HG03280 (cell line): ENCODE data around the gene ZNF829.

ENCODE experiments used
- ATAC-seq: cut with Tn5 transposase; IDR thresholded peaks from one replicate; pipeline ENCODE4 v1.9.1; 2021; ENCODE audit warnings: mild to moderate bottlenecking, moderate library complexity; ENCODE audit not compliant: unreplicated experiment

ZNF829 gene

DNA sequence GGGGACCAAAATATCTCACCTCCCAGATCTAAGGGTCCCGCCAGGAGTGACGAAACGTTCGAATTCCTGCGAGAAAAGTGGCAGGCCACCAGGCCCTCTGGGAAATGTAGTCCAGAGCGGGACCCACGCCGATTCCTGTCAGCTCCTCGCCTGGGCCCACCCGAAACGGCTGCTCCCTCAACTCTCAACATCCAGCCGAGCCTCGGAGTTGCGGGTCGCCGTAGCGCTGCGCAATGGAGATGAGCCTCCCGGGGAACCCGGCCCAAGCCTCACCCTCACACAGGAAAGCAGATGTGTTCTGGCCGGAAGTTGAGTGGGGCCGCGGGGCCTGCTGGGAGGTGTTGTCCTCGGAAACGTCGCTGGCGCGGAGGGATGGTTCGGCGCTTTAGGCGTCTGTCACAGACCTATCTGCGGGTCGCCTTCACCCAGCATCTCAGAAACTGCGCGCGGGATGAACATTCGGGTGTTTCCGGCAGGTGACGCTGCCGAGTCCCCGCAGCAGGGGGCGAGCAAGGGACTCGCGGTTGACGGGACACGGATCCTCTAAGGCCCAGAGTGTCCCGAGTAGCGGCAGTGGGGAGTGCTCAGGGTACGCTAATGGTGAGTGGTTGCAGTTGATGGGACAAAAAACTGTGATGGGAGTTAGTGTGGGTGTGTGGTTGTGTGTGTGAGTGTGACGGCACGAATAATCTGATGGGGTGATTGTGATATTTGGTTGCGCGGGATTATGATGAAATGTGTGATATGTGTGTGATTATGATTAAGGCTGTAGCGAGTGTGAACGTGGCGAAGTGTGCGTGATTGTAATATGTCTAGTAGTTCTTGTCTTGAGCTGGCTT lies at the start of gene ZNF829, which contains the start of gene ZNF568:
Gene ZNF829 (minus strand): TSS at position 300 of the 839 bp plus-strand sequence. CDS start 1,124 bp downstream, outside the sequence.
Gene ZNF568 (plus strand): TSS at position 341 of the 839 bp plus-strand sequence. CDS start 6,439 bp downstream, outside the sequence.
- ATAC-seq: peak; percentile 81

DNA sequence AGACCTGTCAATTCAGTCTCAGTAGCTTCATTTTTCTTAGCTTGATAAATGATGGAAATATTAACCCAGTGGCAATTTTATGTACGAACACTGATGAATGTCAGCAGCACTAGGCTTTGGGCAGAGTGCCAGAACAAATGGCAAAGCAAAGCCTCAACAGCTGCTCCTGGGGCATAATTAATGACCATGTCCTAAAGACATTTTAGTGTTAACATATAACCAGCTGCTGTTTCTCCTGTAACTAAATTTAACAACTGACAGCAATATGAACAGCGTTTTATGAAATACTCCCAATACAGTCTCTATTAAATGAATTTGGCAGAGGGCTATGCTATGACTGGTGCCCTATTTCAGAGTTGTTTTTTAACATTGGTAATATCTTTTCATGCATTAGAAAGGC lies 47.2 kb upstream of the ZNF829 start:
- ATAC-seq: no peak

DNA sequence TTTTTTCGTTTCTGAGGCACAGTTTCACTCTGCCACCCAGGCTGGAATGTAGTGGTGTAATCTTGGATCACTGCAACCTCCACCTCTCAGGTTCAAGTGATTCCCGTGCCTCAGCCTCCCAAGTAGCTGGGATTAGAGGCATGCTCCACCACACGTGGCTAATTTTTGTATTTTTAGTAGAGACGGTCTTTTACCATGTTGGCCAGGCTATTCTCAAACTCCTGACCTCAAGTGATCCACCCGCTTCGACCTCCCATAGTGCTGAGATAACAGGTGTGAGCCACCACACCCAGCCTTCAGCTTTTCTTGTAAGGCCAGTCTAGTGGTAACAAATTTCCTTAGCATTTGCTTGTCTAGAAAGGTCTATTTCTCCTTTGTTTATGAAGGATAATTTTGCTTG lies 46.3 kb upstream of the ZNF829 start:
- no peak for ATAC-seq

DNA sequence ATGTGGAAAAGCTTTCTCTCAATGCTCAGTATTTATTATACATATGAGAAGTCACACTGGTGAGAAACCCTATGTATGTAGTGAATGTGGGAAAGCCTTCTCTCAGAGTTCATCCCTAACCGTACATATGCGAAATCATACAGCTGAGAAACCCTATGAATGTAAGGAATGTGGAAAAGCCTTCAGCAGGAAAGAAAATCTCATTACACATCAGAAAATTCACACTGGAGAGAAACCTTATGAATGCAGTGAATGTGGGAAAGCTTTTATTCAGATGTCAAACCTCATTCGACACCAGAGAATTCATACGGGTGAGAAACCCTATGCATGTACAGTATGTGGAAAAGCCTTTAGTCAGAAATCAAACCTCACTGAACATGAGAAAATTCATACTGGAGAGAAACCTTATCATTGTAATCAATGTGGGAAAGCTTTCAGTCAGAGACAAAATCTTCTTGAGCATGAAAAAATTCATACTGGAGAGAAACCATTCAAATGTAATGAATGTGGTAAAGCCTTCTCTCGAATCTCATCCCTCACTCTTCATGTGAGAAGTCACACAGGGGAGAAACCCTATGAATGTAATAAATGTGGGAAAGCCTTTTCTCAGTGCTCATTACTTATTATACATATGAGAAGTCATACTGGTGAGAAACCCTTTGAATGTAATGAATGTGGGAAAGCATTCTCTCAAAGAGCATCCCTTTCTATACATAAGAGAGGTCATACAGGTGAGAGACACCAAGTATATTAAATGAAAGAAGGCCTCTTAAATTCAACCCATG lies 34.4 kb upstream of the ZNF829 start:
- ATAC-seq: no peak

DNA sequence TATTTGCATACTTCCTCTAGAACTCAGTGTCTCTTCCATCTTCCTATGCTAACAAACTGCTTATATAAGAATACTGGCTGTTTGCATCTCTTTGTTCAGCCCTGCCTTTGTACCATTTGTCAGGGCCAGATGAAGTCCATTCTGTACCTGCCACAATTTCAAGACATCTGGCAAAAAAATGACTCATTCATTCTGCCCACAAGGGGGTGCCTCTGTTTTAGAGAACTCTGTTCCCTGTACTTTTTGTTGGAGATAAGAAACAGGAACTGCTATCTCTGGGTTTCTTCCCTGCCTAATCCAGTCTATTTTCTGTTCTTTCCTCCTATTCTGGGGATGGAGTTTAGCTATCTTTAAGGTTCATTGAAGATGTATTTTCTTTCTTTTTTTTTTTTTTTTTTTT lies 23.1 kb upstream of the ZNF829 start:
- ATAC-seq: no peak

DNA sequence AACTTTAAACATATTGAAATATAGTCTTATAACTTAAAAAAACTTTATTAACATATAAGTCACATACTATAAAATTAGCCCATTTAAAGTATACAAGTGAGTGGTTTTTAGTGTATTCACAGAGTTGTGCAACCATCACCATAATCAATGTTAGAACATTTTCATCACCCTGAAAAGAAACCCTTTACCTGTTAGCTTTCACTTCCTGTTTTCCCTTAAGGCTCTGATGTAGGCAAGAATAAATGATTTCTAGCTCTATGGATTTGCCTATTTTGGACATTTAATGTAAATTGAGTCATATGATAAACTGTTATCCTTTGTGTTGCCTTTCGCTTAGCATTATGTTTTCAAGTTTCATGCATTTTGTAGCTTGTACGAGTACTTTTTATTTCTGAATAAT lies 15.6 kb upstream of the ZNF829 start:
- no peak for ATAC-seq

DNA sequence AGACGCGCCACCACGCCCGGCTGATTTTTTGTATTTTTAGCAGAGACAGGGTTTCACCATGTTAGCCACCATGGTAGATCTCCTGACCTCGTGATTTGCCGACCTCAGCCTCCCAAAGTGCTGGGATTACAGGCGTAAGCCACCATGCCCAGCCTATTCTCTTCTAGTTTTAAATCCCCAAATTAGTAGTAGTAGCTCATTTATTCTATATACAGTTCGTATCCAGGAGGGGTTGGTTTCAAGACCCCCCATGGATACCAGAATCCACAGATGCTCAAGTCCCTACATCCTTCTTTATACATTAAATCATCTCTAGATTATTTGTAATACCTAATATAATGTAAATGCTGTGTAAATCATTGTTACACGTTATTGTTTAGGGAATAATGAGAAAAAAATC lies 2.0 kb upstream of the ZNF829 start:
- no peak for ATAC-seq

DNA sequence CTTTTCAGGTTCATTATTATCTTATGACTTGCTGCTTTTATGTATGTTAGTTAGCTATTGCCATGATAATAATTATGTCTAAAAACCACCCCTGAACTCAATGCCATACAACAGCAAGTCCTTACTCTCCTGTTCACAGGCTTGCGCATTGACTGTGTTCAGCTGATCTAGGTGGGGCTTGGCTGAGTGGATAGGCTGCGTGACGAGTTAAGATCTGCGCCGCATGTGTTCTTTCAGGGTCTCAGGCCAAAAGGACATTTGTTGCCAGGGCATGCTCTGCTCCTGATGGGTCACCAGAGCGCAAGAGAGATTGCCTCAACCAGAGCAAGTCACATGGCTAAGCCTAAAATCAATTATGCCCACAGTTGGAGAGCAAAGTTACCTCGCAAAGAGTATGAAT lies 900 bp upstream of the ZNF829 start:
- no peak for ATAC-seq

DNA sequence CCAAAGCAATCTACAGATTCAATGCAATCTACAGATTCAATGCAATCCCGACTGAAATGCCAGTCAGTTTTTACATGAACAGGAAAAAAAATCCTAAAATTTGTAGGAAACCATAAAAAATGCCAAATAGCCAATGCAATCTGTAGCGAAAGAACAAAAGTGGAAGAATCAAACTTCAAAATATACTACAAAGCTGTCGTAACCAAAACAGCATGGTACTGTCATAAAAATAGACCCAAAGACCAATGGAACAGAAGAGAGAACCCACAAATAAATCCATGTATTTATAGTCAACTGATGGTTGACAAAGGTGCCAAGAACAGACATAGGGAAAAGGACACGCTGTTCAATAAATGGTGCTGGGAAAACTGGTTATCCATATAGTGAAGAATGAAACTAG lies 17.7 kb downstream of the ZNF829 start:
- no peak for ATAC-seq

DNA sequence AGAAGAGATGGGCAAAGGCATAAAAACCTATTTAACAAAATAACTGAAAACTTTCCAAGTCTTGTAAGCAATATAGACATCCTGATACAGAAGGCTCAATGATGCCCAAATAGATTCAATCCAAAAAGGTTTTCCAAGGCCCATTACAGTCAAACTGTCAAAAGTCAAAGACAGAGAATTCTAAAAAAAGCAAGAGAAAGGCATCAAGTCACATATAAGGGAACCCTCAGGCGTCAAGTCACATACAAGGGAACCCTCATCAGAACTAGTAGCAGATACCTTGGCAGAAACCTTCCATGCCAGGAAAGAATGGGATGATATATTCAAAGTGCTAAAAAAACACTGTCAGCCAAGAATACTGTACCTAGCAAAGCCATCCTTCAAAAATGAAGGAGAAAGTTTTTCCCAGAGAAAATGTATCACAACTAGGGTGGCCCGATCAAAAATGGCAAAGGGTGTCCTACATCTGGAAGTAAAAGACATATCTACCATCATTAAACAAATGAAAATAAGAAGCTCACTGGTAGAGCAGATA lies 21.2 kb downstream of the ZNF829 start:
- no peak for ATAC-seq

DNA sequence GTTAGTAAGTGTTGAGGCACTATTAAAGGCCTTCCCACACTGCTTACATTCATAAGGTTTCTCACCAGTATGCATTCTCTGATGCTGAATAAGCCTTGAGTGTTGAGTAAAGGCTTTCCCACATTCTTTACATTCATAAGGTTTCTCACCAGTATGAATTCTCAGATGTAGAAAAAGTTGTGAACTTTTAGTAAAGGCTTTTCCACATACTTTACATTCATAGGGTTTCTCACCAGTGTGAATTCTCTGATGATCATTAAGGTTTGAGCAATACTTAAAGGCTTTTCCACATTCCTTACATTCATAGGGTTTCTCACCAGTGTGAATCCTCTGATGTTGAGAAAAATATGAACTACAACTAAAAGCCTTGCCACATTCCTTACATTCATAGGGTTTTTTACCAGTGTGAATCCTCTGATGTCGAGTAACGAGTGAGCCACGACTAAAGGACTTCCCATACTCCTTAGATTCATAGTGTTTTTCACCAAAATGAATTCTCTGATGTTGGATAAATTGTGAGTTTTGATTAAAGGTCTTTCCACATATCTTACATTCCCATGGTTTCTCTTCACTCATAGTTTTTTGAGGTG lies 24.2 kb downstream of the ZNF829 start:
- ATAC-seq: no peak

DNA sequence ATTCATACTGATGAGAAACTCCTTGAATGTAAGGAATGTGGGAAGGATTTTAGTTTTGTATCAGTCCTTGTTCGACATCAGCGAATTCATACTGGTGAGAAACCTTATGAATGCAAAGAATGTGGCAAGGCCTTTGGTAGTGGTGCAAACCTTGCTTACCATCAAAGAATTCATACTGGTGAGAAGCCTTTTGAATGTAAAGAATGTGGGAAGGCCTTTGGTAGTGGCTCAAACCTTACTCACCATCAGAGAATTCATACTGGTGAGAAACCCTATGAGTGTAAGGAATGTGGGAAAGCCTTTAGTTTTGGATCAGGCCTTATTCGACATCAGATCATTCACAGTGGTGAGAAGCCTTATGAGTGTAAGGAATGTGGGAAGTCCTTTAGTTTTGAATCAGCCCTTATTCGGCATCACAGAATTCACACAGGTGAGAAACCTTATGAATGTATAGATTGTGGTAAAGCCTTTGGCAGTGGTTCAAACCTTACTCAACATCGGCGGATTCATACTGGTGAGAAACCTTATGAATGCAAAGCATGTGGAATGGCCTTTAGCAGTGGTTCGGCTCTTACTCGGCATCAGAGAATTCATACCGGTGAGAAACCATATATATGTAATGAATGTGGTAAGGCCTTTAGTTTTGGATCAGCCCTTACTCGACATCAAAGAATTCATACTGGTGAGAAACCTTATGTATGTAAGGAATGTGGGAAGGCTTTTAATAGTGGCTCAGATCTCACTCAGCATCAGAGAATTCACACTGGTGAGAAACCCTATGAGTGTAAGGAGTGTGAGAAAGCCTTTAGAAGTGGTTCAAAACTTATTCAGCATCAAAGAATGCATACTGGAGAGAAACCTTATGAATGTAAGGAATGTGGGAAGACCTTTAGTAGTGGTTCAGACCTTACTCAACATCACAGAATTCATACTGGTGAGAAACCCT lies 38.8 kb downstream of the ZNF829 start:
- ATAC-seq: no peak

DNA sequence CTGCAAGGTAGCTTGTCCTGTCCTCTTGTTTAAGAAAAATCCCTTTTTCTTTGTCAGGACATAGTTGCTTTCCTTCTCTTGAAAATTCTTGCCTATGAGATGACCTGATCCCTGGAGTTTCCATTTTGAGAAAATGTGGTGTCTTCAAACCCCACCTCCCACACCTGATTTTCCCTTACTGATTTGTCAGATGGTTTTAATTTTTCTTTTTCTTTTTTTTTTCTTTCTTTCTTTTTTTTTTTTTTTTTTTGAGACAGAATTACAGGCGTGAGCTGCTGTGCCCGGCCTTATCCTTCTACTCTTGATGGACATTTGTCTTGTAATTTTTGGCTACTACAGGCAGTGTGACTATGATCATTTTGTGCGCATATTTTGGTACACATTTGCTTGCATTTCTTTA lies 64.2 kb downstream of the ZNF829 start:
- ATAC-seq: no peak

DNA sequence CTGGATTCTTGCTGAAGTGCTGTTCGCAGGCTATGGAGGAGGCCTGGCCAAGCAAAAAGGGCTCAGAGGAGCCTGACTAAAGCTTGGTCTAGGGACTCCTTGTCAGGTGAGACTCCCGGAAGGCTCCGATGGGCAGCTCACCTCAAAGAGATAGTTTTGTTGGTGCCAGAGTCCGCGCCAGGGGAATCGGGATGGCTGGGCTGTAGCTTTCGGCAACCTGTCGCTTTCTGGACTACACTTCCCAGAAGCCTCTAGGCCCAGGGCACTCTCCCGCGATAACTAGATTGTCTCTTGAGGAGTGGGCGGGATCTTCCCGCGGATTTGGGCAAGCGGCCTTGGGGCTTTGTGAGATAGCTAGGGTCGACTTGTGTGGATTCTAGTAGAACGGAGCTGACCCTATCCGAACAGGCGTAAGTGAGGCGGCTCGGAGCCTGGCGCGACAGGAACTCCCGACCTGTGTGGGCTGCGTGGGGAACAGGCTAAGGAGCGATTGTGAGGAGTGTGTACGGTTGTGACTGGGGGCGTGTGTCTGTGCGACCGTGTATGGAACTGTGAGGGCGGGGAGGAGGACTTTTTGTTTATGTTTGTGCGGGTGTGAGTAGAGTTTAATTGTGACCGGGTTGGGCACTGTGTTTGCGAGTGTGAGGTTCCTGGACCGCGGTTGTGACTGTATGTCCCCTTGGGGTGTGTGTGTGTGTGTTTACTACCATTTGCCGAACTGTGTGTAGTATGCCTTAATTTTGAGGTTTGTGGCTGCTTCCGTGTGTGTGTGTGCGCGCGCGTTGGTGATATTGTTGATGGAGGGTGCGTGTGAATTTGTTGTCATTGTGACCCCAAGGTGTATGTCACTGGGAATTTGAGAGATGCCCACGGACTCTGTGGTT lies 65.3 kb downstream of the ZNF829 start, which contains the start of gene ZNF345:
Gene ZNF345 (plus strand): TSS at position 318 of the 884 bp plus-strand sequence. CDS start 25,955 bp downstream, outside the sequence.
- peak; percentile 73 for ATAC-seq

DNA sequence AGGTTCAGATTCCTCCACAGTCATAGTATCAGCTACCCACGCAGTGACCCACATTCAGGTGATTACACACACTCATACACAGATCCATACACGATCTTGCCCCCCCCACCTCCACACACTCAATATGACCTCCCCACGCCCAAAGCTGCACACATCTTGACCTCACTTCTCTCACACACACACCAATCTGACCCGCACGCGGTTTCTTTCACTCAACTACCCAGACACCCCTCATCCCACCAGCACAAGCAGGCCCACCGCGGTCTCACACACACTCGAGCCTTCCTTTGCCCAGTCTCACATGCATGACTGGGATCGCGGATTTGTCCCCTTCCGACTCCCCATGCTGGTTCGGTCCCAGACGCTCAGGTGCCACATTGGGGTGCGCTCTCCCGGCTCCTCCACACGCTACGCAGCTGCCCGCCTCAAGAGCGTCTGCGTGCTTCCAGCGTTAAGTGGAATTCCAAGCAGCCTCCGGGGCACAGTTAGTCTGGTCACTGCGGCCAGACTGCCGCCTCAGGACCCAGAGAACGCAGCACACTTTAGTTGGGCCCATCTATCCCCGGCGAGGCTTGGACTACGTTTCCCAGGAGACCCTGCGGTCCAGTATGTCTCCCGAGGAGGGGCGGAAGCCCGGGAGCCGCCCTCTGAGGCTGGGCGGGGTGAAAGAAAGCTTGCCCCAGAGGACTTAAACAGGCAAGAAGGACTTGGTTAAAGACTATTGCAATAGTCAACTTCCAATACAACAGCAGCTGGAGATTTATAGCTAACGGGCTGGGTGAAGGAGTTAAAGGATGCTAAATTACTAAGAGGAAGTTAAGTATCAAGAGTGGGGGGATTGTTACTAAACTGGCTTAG lies 66.2 kb downstream of the ZNF829 start:
- ATAC-seq: peak; percentile 88

DNA sequence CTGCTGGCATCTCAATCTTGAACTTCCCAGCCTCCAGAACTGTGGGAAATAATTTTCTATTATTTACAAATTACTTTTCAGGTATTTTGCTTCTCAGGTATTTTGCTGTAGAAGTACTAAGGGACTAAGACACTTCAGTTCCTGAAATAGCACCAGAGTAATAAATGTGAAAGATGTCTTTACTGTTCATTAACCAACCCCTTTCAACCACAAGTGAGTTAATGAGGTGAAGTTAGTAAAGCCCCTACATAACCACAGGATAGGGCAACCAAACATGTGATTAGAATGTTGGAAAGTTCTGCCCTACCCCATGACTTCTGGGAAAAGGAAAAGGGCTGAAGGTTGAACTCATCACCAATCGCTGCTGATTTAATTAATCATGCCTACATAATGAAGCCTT lies 68.1 kb downstream of the ZNF829 start:
- ATAC-seq: no peak

DNA sequence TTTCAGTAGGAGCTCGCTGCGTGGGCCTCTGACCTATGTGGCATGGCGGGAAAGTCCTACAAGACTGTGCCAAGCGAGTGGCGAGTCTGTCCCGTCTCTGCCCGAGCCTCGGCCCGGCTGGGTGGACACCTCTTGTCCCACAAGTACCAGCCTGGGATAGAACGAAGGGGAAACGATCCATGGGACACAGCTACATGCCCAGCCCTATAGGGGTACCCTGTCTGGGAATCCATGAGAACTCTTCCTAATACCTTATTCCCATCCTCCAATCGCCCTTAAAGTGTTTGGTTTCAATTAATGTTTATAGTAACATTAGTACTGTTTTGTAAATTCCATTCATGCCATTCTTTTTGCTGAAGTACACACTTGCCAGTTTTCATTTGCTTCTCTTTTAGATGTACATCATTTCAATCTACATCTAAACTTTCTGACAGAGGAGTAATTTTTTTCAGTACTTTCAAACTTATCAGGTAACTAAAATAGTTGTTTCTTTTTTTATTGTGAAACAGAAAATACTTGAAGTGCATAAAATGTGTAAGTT lies 77.2 kb downstream of the ZNF829 start:
- no peak for ATAC-seq
